ENCODE results near the gene EXOC6B.

The EXOC6B gene

GRCh38 chr2:72291059-72291458 is 534.8 kb downstream of the EXOC6B start:
- no peak for DNase-seq (ENCODE audit: low read depth in 4 of 4, low spot score in 1 of 4)

GRCh38 chr2:72289736-72290135 is 536.1 kb downstream of the EXOC6B start:
- DNase-seq (ENCODE audit: low read depth in 4 of 4, low spot score in 1 of 4) = no peak

GRCh38 chr2:72289283-72289682 is 536.5 kb downstream of the EXOC6B start:
- no peak for DNase-seq (ENCODE audit: low read depth in 4 of 4, low spot score in 1 of 4)

GRCh38 chr2:72278046-72278445 is 547.8 kb downstream of the EXOC6B start:
- DNase-seq (ENCODE audit: low read depth in 4 of 4, low spot score in 1 of 4) = no peak

GRCh38 chr2:72276876-72277275 is 549.0 kb downstream of the EXOC6B start:
- DNase-seq (ENCODE audit: low read depth in 4 of 4, low spot score in 1 of 4) = no peak

- no peak for DNase-seq (ENCODE audit: low read depth in 4 of 4, low spot score in 1 of 4)
These were observed 549.5 kb downstream of the EXOC6B start for GRCh38 chr2:72276356-72276755.

- no peak for DNase-seq (ENCODE audit: low read depth in 4 of 4, low spot score in 1 of 4)
These were observed 550.7 kb downstream of the EXOC6B start for GRCh38 chr2:72275084-72275483.

GRCh38 chr2:72274380-72274797 is 551.4 kb downstream of the EXOC6B start:
- no peak for DNase-seq (ENCODE audit: low read depth in 4 of 4, low spot score in 1 of 4)

GRCh38 chr2:72273384-72273783 is 552.4 kb downstream of the EXOC6B start:
- DNase-seq (ENCODE audit: low read depth in 4 of 4, low spot score in 1 of 4) = no peak

- DNase-seq (ENCODE audit: low read depth in 4 of 4, low spot score in 1 of 4) = no peak
These were observed 553.8 kb downstream of the EXOC6B start for GRCh38 chr2:72271766-72272641.

- DNase-seq (ENCODE audit: low read depth in 4 of 4, low spot score in 1 of 4) = no peak
These were observed 554.6 kb downstream of the EXOC6B start for GRCh38 chr2:72271276-72271614.

- no peak for DNase-seq (ENCODE audit: low read depth in 4 of 4, low spot score in 1 of 4)
These were observed 555.1 kb downstream of the EXOC6B start for GRCh38 chr2:72270556-72271275.

- no peak for DNase-seq (ENCODE audit: low read depth in 4 of 4, low spot score in 1 of 4)
These were observed 562.1 kb downstream of the EXOC6B start for GRCh38 chr2:72263776-72264060.

- no peak for DNase-seq (ENCODE audit: low read depth in 4 of 4, low spot score in 1 of 4)
These were observed 562.6 kb downstream of the EXOC6B start for GRCh38 chr2:72263043-72263775.

- no peak for DNase-seq (ENCODE audit: low read depth in 4 of 4, low spot score in 1 of 4)
These were observed 564.8 kb downstream of the EXOC6B start for GRCh38 chr2:72261076-72261475.

- DNase-seq (ENCODE audit: low read depth in 4 of 4, low spot score in 1 of 4) = no peak
These were observed 570.3 kb downstream of the EXOC6B start for GRCh38 chr2:72255540-72255939.

GRCh38 chr2:72254831-72255451 is 570.9 kb downstream of the EXOC6B start:
- DNase-seq (ENCODE audit: low read depth in 4 of 4, low spot score in 1 of 4) = no peak

- no peak for DNase-seq (ENCODE audit: low read depth in 4 of 4, low spot score in 1 of 4)
These were observed 587.5 kb downstream of the EXOC6B start for GRCh38 chr2:72238311-72238710.

GRCh38 chr2:72237549-72237948 is 588.3 kb downstream of the EXOC6B start:
- DNase-seq (ENCODE audit: low read depth in 4 of 4, low spot score in 1 of 4) = no peak

GRCh38 chr2:72236445-72237067 is 589.3 kb downstream of the EXOC6B start:
- DNase-seq (ENCODE audit: low read depth in 4 of 4, low spot score in 1 of 4) = no peak
